ENCODE data around the gene DHPS. TPM values are rescaled to one million over a fixed set of nuclear protein-coding genes. Genes with fewer than 3 reads are reported as not detected.

DHPS gene
- total and polyA plus RNA-seq, 2 of the 13 experiments (the other 11 are each of a cell fraction or from before 2014, with no cell fraction given), result 43.3 to 84.3 TPM

DNA sequence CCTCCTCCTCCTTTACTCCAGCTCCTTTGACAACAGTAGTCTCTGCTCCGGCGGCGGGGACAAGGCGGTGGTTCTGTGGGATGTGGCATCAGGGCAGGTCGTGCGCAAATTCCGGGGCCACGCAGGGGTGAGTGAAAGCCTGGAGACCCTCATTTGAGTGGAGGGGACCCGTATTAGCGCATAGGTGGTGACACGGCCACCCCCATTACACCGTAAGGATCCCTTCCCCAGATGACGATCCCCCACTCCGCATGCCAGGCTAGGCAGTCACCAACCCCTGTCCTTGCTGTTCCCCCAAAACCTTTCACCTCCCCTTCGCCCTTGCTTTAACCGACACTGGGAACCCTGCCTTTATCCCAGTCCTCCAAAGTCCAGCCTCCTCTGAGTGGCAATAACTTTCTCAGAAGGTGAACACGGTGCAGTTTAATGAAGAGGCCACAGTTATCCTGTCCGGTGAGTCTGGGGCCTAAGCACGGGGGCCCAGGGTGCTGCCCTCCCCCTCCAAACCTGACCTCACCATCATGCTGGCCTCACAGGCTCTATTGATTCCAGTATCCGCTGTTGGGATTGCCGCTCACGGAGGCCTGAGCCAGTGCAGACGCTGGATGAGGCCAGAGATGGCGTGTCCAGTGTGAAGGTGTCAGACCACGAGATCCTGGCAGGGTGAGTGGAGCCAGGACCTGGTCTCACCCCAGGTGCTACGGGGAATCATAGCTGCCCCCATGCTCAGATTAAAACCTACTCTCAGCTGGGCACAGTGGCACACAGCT, 11.3 kb downstream of the DHPS start (continued):
- TF ChIP-seq, protein P1, sequence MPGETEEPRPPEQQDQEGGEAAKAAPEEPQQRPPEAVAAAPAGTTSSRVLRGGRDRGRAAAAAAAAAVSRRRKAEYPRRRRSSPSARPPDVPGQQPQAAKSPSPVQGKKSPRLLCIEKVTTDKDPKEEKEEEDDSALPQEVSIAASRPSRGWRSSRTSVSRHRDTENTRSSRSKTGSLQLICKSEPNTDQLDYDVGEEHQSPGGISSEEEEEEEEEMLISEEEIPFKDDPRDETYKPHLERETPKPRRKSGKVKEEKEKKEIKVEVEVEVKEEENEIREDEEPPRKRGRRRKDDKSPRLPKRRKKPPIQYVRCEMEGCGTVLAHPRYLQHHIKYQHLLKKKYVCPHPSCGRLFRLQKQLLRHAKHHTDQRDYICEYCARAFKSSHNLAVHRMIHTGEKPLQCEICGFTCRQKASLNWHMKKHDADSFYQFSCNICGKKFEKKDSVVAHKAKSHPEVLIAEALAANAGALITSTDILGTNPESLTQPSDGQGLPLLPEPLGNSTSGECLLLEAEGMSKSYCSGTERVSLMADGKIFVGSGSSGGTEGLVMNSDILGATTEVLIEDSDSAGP (CRISPR knock-in tag; IDR thresholded peaks at IDR 0.05; ENCODE audit: borderline replicate concordance), result peak; percentile 8; the same call in 1 of the 2 replicates
- TF ChIP-seq ZNF451 (CRISPR knock-in tag; IDR thresholded peaks at IDR 0.05), result 0 out of 2 replicates have a peak, but pooled peaks have one; percentile 53
- TF ChIP-seq, protein P2, sequence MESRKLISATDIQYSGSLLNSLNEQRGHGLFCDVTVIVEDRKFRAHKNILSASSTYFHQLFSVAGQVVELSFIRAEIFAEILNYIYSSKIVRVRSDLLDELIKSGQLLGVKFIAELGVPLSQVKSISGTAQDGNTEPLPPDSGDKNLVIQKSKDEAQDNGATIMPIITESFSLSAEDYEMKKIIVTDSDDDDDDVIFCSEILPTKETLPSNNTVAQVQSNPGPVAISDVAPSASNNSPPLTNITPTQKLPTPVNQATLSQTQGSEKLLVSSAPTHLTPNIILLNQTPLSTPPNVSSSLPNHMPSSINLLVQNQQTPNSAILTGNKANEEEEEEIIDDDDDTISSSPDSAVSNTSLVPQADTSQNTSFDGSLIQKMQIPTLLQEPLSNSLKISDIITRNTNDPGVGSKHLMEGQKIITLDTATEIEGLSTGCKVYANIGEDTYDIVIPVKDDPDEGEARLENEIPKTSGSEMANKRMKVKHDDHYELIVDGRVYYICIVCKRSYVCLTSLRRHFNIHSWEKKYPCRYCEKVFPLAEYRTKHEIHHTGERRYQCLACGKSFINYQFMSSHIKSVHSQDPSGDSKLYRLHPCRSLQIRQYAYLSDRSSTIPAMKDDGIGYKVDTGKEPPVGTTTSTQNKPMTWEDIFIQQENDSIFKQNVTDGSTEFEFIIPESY (CRISPR knock-in tag; IDR thresholded peaks at IDR 0.05), result peak; percentile 68; the same call in 1 of the 2 replicates
- TF ChIP-seq SP2 (CRISPR knock-in tag; IDR thresholded peaks at IDR 0.05), result no peak
- peak; percentile 31; the same call in 1 of the 2 replicates for TF ChIP-seq NRL (CRISPR knock-in tag; IDR thresholded peaks at IDR 0.05; ENCODE audit: borderline replicate concordance)
- TF ChIP-seq ESRRA (CRISPR knock-in tag; IDR thresholded peaks at IDR 0.05; ENCODE audit: low read depth), result 0 out of 2 replicates have a peak, but pooled peaks have one; percentile 14
- peak; percentile 18; the same call in 1 of the 2 replicates for TF ChIP-seq POLR2G (IDR thresholded peaks at IDR 0.05; ENCODE audit: low read depth, low read length)
- 0 out of 2 replicates have a peak, but pooled peaks have one; percentile 17 for TF ChIP-seq RBFOX2 (IDR thresholded peaks at IDR 0.05; ENCODE audit: low read depth, low read length)
